Endothelial cell of umbilical vein (primary cell): ENCODE data around the gene CD151. TPM values are rescaled to one million over a fixed set of nuclear protein-coding genes. Genes with fewer than 3 reads are reported as not detected.

Experiments
- BruUV-seq: library from RNA; stranded (reverse); fragments of 400-500 nt; replicated peaks from 2 replicates; lab custom pipeline; 2021; lab: Mats Ljungman, UMichigan
- CTCF ChIA-PET: fragments of 300-600, 350-600 bp; sonication (Branson Sonifier 250); formaldehyde crosslinking; loops from one replicate; lab custom pipeline; 2021; ENCODE audit warnings: antibody characterized with exemption, inconsistent platforms; lab: Charles Lee
- POLR2A ChIA-PET: fragments of 300-600, 350-600 bp; sonication (Branson Sonifier 250); formaldehyde crosslinking; loops from one replicate; lab custom pipeline; 2021; ENCODE audit warnings: antibody characterized with exemption, inconsistent platforms; lab: Charles Lee
- DNase-seq: peaks from one replicate; pipeline ENCODE4 v3.0.0-alpha.2; 2011; ENCODE audit warnings: low read depth, low spot score
- FAIRE-seq: peaks from 2 replicates; lab custom pipeline; 2011; peaks lifted over from hg19 to GRCh38; lab: Jason Lieb, UNC
- H2AFZ ChIP-seq: 2 replicates; pipeline ENCODE4 v1.6.0; 2012; ENCODE audit warnings: low read depth, low read length, control low read depth, inconsistent platforms
- H3K27ac ChIP-seq: 2 replicates; pipeline ENCODE4 v1.5.1; 2011; ENCODE audit warnings: low read depth, mild to moderate bottlenecking, control low read depth, low read length, moderate library complexity; ENCODE audit not compliant: insufficient read depth
- H3K27me3 ChIP-seq, 2 experiments: 2 replicates each; pipeline versions ENCODE4 v1.6.0 to v1.6.1; 2011; ENCODE audit warnings: low read length in 2 of 2, mixed read lengths in 1 of 2; ENCODE audit not compliant: control insufficient read depth in 2 of 2, insufficient read depth in 2 of 2
- H3K36me3 ChIP-seq, 2 experiments: 2 replicates in 1 of 2; 3 replicates in 1 of 2; pipeline ENCODE4 v1.5.1; 2011; ENCODE audit warnings: low read length in 2 of 2, mild to moderate bottlenecking in 1 of 2, moderate library complexity in 1 of 2; ENCODE audit not compliant: control insufficient read depth in 2 of 2, insufficient read depth in 2 of 2; ENCODE audit errors: extremely low read depth in 1 of 2
- H3K4me1 ChIP-seq: 3 replicates; pipeline ENCODE4 v1.5.1; 2011; ENCODE audit warnings: mild to moderate bottlenecking, low read length; ENCODE audit not compliant: control insufficient read depth, insufficient read depth; ENCODE audit errors: extremely low read depth
- H3K4me2 ChIP-seq: 2 replicates; pipeline ENCODE4 v1.6.1; 2011; ENCODE audit warnings: low read length, control low read depth, mixed read lengths; ENCODE audit not compliant: insufficient read depth
- H3K4me3 ChIP-seq, 3 experiments: fragments of 200-600 bp in 1 of 3; sonication (generic), shearing (Covaris generic) in 1 of 3; replicated peaks in 1 of 3; 2 replicates each; pipeline ENCODE4 v1.5.1; 2011 to 2016; ENCODE audit warnings: control low read depth in 3 of 3, low read length in 3 of 3, mild to moderate bottlenecking in 2 of 3, inconsistent platforms in 1 of 3, low read depth in 1 of 3, moderate library complexity in 1 of 3; ENCODE audit not compliant: insufficient read depth in 1 of 3
- H3K79me2 ChIP-seq: 2 replicates; pipeline ENCODE4 v1.6.0; 2012; ENCODE audit warnings: low read length, inconsistent platforms; ENCODE audit not compliant: control insufficient read depth, insufficient read depth
- H3K9ac ChIP-seq: replicated peaks from 2 replicates; pipeline ENCODE3; 2011; ENCODE audit warnings: low read length, control low read depth; ENCODE audit not compliant: insufficient read depth; ENCODE audit errors: extremely low read depth
- H3K9me1 ChIP-seq: replicated peaks from 3 replicates; pipeline ENCODE4 v1.6.0; 2011; ENCODE audit warnings: mild to moderate bottlenecking, low read length; ENCODE audit not compliant: control insufficient read depth, insufficient read depth; ENCODE audit errors: extremely low read depth
- H3K9me3 ChIP-seq: replicated peaks from 2 replicates; pipeline ENCODE4 v1.5.1; 2012; ENCODE audit warnings: low read length, inconsistent platforms; ENCODE audit not compliant: control insufficient read depth, insufficient read depth
- H4K20me1 ChIP-seq: replicated peaks from 2 replicates; pipeline ENCODE3; 2011; ENCODE audit warnings: mild to moderate bottlenecking, low read length; ENCODE audit not compliant: control insufficient read depth, insufficient read depth; ENCODE audit errors: extremely low read depth
- EZH2 ChIP-seq: IDR thresholded peaks from 2 replicates; pipeline ENCODE4 v1.6.1; 2012; ENCODE audit warnings: borderline replicate concordance, low read depth, mild to moderate bottlenecking, moderate library complexity, low read length, inconsistent platforms; ENCODE audit not compliant: severe bottlenecking
- FOS ChIP-seq: IDR thresholded peaks from 2 replicates; pipeline ENCODE4 v1.6.1; 2011; ENCODE audit warnings: mild to moderate bottlenecking, low read length, moderate library complexity, borderline replicate concordance; ENCODE audit not compliant: insufficient read depth
- GATA2 ChIP-seq: IDR thresholded peaks from 2 replicates; pipeline ENCODE4 v1.7.0; 2011; ENCODE audit warnings: low read depth, mild to moderate bottlenecking, moderate library complexity, mixed read lengths, low read length; ENCODE audit not compliant: insufficient read length, insufficient read depth
- JUN ChIP-seq: IDR thresholded peaks from 2 replicates; pipeline ENCODE4 v1.6.1; 2011; ENCODE audit warnings: borderline replicate concordance, low read depth; ENCODE audit not compliant: insufficient read length, insufficient read depth
- MYC ChIP-seq: IDR thresholded peaks from one replicate; pipeline ENCODE4 v1.6.1; 2011; ENCODE audit warnings: mild to moderate bottlenecking, low read depth, low read length
- POLR2A ChIP-seq: IDR thresholded peaks from 2 replicates; pipeline ENCODE4 v1.6.1; 2012; ENCODE audit warnings: low read depth, mild to moderate bottlenecking, control low read depth, low read length
- POLR2AphosphoS5 ChIP-seq: IDR thresholded peaks from 2 replicates; pipeline ENCODE4 v1.6.1; 2012; ENCODE audit warnings: low read depth, mild to moderate bottlenecking, control low read depth, low read length, moderate library complexity; ENCODE audit not compliant: insufficient read depth
- dilution Hi-C: fragments of 300-500 bp; cut with MboI; formaldehyde crosslinking; loops from one replicate; pipeline ENCODE4 v1.15.0; 2019; ENCODE audit warnings: low sequenced_read_pairs; ENCODE audit not compliant: extremely low pct_ligation_motif_present
- intact Hi-C: fragments of 100-400 bp; cut with micrococcal nuclease; formaldehyde crosslinking; loops from one replicate; pipeline ENCODE4 v1.10.0; 2022
- polyA plus RNA-seq, 4 experiments: library from polyadenylated mRNA; depleted of rRNA in 3 of 4; stranded (reverse) in 3 of 4; unstranded in 1 of 4; fragments of >200 nt; gene quantifications; 2 replicates each; pipeline versions ENCODE4 v1.2.1 to v1.2.3, GENCODE V29; 2011 to 2012; ENCODE audit warnings: missing spikeins in 1 of 4
- total RNA-seq: library from RNA; stranded (reverse); gene quantifications from 2 replicates; pipeline ENCODE4 v1.2.3, GENCODE V29; 2021
- TF ChIP-seq, protein P1 (sequence below), 2 donors: IDR thresholded peaks; 1 replicate in 1 of 2; 2 replicates in 1 of 2; pipeline ENCODE4 v1.5.1; 2011; ENCODE audit warnings: low read length in 2 of 2, mild to moderate bottlenecking in 2 of 2, moderate library complexity in 2 of 2, control low read depth in 1 of 2, inconsistent platforms in 1 of 2, low read depth in 1 of 2; ENCODE audit not compliant: insufficient read depth in 1 of 2; ENCODE audit errors: extremely low read depth in 1 of 2
- TF ChIP-seq, protein P2 (sequence below): IDR thresholded peaks from 2 replicates; pipeline ENCODE4 v1.6.1; 2011; ENCODE audit not compliant: insufficient read depth, insufficient read length

CD151 gene
- total and polyA plus RNA-seq, 2 donors (not counting 3 experiments of a cell fraction or from before 2014, with no cell fraction given), result 515 to 1,090 TPM

DNA sequence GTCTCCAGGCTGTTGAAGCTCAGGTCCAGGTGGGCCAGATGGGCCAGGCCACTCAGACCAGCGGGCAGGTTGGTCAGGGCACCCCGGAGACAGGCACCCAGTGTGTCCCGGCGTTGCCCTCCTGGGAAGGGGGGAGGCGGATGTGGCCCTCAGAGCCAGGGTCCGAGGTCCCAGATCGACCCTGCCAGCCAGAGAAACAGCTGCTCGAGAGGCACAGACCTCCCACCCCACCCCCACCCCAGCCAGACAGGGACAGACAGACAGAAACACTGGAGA, 29.3 kb upstream of the CD151 start:
- DNase-seq (no peak), FAIRE-seq (no peak)
- H4K20me1 ChIP-seq, result no peaks in the 10 kb centered on the region
- ChIA-PET CTCF (interaction anchor here (0.6 kb wide), 1 partner anchor 73 kb away, joined by 3 read pairs; no protein-coding TSS in a partner anchor), POLR2A (no interaction called here)
- TF ChIP-seq, protein P1, sequence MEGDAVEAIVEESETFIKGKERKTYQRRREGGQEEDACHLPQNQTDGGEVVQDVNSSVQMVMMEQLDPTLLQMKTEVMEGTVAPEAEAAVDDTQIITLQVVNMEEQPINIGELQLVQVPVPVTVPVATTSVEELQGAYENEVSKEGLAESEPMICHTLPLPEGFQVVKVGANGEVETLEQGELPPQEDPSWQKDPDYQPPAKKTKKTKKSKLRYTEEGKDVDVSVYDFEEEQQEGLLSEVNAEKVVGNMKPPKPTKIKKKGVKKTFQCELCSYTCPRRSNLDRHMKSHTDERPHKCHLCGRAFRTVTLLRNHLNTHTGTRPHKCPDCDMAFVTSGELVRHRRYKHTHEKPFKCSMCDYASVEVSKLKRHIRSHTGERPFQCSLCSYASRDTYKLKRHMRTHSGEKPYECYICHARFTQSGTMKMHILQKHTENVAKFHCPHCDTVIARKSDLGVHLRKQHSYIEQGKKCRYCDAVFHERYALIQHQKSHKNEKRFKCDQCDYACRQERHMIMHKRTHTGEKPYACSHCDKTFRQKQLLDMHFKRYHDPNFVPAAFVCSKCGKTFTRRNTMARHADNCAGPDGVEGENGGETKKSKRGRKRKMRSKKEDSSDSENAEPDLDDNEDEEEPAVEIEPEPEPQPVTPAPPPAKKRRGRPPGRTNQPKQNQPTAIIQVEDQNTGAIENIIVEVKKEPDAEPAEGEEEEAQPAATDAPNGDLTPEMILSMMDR (IDR thresholded peaks at IDR 0.05; ENCODE audit: extremely low read depth in 1 of 2, insufficient read depth in 1 of 2, low read depth in 1 of 2, low read length in 2 of 2), result no peak
- TF ChIP-seq MYC, result no peak
- no peaks in the 10 kb centered on the region for H3K9me3 ChIP-seq
- H2AFZ ChIP-seq, result no peak overlapping the region
- H3K4me2 ChIP-seq, result peak overlapping the region; percentile 17
- intact Hi-C loops, result no loop called here
- no peak overlapping the region for H3K9ac ChIP-seq
- no peak overlapping the region for H3K4me3 ChIP-seq
- dilution Hi-C loops, result no loop called here
- peaks cover 16% of the 10 kb centered on the region for H3K4me1 ChIP-seq
- peaks cover 6% of the 10 kb centered on the region for H3K79me2 ChIP-seq
- no peaks in the 10 kb centered on the region for H3K9me1 ChIP-seq
- no peaks in the 10 kb centered on the region for H3K27me3 ChIP-seq
- peaks cover 0 to 20% of the 10 kb centered on the region in 2 experiments for H3K36me3 ChIP-seq
- no peak overlapping the region for H3K27ac ChIP-seq
- no TSS peak for BruUV-seq

DNA sequence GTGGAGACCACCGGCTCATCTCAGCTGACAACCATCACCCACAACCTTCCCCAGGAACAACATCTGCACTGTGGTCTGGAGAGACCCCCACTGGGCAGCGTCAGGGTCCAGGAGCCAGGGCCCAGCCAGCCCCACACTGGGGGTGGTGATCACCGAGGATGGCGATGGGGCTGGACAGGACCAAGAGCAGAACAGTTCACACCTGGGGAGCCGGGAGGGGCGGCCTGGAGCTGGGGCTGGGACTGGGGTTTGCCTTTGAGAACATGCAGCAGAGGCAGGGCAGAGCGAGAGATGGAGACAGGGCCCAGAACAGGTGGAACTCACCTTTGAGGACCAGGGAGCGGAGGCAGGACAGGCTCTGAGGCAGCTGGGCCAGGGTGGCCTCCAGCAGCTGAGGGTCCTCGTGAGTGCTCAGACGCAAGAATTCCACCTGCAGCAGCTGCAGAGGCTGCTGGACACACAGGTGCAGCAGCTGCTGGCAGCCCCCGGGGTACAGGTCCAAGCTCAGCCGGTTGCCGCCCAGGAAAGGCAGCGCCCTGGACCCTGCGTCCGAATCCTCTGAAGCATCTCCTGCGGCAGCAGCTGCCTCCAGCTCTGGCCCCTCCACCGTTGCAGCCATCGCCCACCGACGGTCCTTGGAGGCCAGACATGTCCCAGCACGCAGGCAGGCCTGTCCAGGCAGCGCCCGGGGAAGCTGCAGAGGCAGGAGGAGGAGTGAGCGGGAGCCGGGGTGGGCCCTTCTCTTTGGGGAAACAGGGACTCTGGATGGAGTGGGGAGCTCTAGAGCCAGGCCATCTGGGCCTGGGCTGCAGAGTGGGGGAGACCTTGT, 28.8 kb upstream of the CD151 start:
- TF ChIP-seq EZH2, result no peak
- TF ChIP-seq POLR2A, result no peak
- TF ChIP-seq GATA2, result no peak
- TF ChIP-seq MYC, result no peak
- TF ChIP-seq, protein P2, sequence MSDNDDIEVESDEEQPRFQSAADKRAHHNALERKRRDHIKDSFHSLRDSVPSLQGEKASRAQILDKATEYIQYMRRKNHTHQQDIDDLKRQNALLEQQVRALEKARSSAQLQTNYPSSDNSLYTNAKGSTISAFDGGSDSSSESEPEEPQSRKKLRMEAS, result no peak
- no peak for TF ChIP-seq POLR2AphosphoS5
- TF ChIP-seq, protein P1 (IDR thresholded peaks at IDR 0.05; ENCODE audit: extremely low read depth in 1 of 2, insufficient read depth in 1 of 2, low read depth in 1 of 2, low read length in 2 of 2), result no peak
- TF ChIP-seq JUN, result no peak
- TF ChIP-seq FOS, result no peak
- Histone ChIP-seq H3K9me1 (no peaks in the 10 kb centered on the region), H3K4me3 (peak overlapping the region; percentile 42 to 74 (median 59)), H3K9me3 (no peaks in the 10 kb centered on the region), H3K79me2 (peaks cover 12% of the 10 kb centered on the region), H3K9ac (peak overlapping the region; percentile 13), H3K4me1 (peaks cover 21% of the 10 kb centered on the region), H2AFZ (peak overlapping the region; percentile 11), H3K27ac (no peak overlapping the region), H3K27me3 (no peaks in the 10 kb centered on the region), H4K20me1 (no peaks in the 10 kb centered on the region), H3K36me3 (peaks cover 0 to 20% of the 10 kb centered on the region in 2 experiments), H3K4me2 (peak overlapping the region; percentile 91)
- FAIRE-seq (peak; percentile 8), DNase-seq (no peak)
- intact Hi-C loops (no loop called here), dilution Hi-C loops (no loop called here)
- POLR2A ChIA-PET, result no interaction called here
- BruUV-seq, result no TSS peak
- CTCF ChIA-PET, result interaction anchor here (1.0 to 1.4 kb wide), 2 partner anchors 31 to 36 kb away, joined by 3 to 4 read pairs; no protein-coding TSS in a partner anchor
